CD4-positive, alpha-beta T cell treated with Interleukin-17A for 1 hour (primary cell): ENCODE data around the gene NR2E3.
"Not testable (repeated sequence)": the region's sequence is repeated elsewhere in the genome, so short reads cannot be mapped to it uniquely, and the experiment has no call there.

Experiments
- DNase-seq: peaks from one replicate; pipeline ENCODE4 v3.0.0-alpha.2; 2020

Gene NR2E3

GRCh38 chr15:71820127-71820526 is 9.8 kb downstream of the NR2E3 start:
- DNase-seq: no peak

GRCh38 chr15:71821547-71822129 is 11.3 kb downstream of the NR2E3 start:
- DNase-seq: no peak

DNA sequence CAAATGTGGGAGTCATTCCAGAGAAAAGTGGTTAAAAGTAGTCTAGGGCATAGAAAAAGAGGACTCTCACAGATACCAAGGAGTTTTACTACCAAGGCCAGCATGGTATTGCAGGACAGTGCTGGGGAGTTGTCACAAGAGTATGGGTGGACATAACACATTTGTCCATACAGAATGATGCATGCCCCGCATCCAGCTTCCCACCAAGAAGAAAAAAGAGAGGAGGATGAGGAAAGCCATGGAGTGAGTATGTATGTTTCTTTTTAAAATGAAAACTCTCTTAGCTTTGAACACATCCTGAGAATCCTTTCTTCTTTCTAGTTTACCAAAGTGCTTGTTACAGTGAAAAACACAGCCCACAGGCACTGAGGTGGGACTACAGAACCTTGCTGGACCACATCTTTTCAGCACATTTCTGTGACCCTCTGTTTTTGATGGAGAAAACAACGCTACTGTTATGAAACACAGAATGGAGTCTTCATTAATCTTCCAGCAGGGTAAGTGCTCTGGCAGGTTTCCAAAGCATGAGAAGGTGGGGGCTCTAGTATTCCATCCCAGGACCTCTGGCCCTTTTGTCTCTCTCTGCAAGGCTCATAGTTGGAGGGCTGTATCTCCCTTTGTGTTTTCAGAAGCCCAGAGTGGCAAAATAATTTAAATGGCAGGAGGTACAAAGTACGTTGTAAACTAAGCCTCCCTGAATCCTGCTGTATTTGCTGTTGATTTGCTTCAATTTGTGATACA is 12.7 kb downstream of the NR2E3 start:
- DNase-seq: no peak

DNA sequence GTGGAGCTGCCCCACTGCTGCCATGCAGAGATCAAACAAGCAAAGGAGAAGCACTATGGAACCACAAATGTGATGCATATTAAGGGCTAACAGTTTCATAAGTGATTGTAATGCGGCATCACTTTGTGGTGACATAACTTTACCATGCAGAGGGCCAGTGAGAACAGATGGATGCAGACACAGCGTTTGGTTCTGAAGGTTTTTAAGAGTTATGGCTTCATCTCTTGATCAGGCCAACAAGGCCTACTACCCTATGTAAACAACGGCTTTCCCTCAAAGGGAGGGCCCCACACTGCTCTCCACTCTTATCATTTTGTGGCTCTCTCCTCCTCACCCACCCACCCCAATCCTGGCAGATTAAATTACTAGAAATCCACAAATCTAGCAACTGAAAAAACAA is 13.4 kb downstream of the NR2E3 start:
- no peak for DNase-seq

GRCh38 chr15:71825021-71825730 is 14.8 kb downstream of the NR2E3 start:
- no peak for DNase-seq

DNA sequence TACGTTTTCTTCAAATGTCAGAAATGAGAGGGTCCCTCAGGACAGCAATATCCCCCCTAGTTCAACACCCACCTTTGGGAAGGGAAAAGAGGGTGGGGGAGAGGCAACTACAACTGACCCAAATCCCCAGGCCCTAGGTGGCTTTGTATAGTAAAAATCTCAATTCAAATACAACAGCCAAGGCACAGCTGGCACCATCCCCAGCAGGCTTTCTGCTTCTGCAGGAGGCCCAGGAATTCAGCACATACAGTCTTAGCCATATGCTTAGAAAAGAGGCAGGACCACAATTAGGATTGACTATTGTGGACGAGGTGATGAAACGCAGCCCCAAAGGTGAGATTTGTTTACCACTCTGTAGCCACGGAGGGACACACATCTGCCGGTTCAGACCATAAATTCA is 15.8 kb downstream of the NR2E3 start:
- DNase-seq: no peak

DNA sequence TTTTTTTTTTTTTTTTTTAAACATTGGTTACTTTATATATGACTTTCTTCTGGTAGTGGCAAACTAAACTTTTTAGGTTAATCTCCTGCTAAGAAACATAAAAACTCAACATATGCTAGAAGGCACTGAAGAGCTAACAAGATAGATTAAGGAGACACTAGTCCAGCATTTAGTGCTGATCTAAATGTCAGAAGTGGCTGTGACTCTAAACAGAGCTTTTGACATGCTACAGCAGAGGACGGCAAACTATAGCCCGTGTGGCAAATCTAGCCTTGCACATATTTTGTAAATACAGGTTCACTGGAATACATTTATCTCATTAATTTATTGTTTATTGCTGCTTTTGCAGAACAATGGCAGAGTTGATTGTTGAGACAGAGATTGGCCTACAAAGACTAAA is 20.6 kb downstream of the NR2E3 start:
- no peak for DNase-seq

DNA sequence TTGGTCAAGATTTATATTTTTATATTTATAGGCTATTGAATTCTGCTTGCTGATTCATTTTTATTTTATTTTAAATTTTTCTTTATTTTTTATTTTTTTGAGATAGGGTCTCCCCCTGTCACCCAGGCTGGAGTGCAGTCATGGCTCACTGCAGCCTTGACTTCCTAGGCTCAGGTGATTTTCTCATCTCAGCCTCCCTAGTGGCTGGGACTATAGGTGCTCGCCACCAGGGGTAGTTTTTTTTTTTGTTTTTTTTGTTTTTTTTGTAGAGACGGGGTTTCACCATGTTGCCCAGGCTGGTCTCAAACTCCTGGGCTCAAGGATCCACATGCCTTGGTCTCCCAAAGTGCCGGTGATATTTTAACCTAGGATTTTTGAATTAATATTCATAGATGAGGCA is 31.2 kb downstream of the NR2E3 start:
- DNase-seq: no peak

GRCh38 chr15:71844916-71845315 is 34.6 kb downstream of the NR2E3 start:
- DNase-seq: no peak

- DNase-seq: no peak
These were observed 43.2 kb downstream of the NR2E3 start for GRCh38 chr15:71853543-71853942.

DNA sequence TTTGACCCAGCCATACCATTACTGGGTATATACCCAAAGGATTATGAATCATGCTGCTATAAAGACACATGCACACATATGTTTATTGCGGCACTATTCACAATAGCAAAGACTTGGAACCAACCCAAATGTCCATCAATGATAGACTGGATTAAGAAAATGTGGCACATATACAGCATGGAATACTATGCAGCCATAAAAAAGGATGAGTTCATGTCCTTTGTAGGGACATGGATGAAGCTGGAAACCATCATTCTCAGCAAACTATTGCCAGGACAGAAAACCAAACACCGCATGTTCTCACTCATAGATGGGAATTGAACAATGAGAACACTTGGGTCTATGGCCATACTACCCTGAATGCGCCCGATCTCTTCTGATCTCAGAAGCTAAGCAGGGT is 47.9 kb downstream of the NR2E3 start:
- DNase-seq: not testable (repeated sequence)
